Stimulated activated naive B cell treated with anti-CD40 and anti-IgM and Interleukin-4, amounts not matched to agents 10 μg/mL and 1 μg/mL and 100 μg/mL, for 72 hours (primary cell): ENCODE data around the gene DNMT3L.
"Not testable (repeated sequence)": the region's sequence is repeated elsewhere in the genome, so short reads cannot be mapped to it uniquely, and the experiment has no call there.

Experiments used
- ATAC-seq, 2 donors: fragments of 150-1000 bp; cut with Tn5 transposase; replicated peaks; 2 replicates each; pipeline ENCODE4 v1.10.0; 2021; ENCODE audit warnings: moderate library complexity in 1 of 2
- DNase-seq: peaks from one replicate; pipeline ENCODE4 v3.0.0; 2021
- H3K27ac Mint-ChIP-seq: one replicate; pipeline ENCODE4 v1.8.0; 2022; ENCODE audit warnings: mild to moderate bottlenecking, mixed read lengths
- H3K27me3 Mint-ChIP-seq, 2 donors: one replicate each; pipeline ENCODE4 v1.8.0; 2022; ENCODE audit warnings: mixed read lengths in 2 of 2
- H3K36me3 Mint-ChIP-seq, 2 donors: one replicate each; pipeline ENCODE4 v1.8.0; 2022; ENCODE audit warnings: mixed read lengths in 2 of 2, mild to moderate bottlenecking in 1 of 2
- H3K4me1 Mint-ChIP-seq, 2 donors: one replicate each; pipeline ENCODE4 v1.8.0; 2022; ENCODE audit warnings: mixed read lengths in 2 of 2, mild to moderate bottlenecking in 1 of 2
- H3K4me3 Mint-ChIP-seq, 2 donors: one replicate each; pipeline ENCODE4 v1.8.0; 2022; ENCODE audit warnings: mild to moderate bottlenecking in 2 of 2, mixed read lengths in 2 of 2, moderate library complexity in 1 of 2
- H3K9me3 Mint-ChIP-seq, 2 donors: one replicate each; pipeline ENCODE4 v1.8.0; 2022; ENCODE audit warnings: mixed read lengths in 2 of 2, mild to moderate bottlenecking in 1 of 2

DNMT3L gene

GRCh38 chr21:44291078-44291935, 29.6 kb upstream of the DNMT3L start:
- H3K27me3 Mint-ChIP-seq = peaks cover 9 to 10% of the 10 kb centered on the region in 2 donors
- no peaks in the 10 kb centered on the region for H3K9me3 Mint-ChIP-seq
- H3K36me3 Mint-ChIP-seq = no peaks in the 10 kb centered on the region
- ATAC-seq = no peak
- no peak for DNase-seq
- peaks cover 30 to 50% of the 10 kb centered on the region in 2 donors for H3K4me1 Mint-ChIP-seq
- H3K27ac Mint-ChIP-seq = peak overlapping the region; percentile 37
- H3K4me3 Mint-ChIP-seq = no peak overlapping the region

- ATAC-seq (no peak), DNase-seq (no peak)
- Mint-ChIP-seq H3K27ac (peak overlapping the region; percentile 34), H3K9me3 (no peaks in the 10 kb centered on the region), H3K4me1 (peaks cover 25 to 42% of the 10 kb centered on the region in 2 donors), H3K36me3 (no peaks in the 10 kb centered on the region), H3K4me3 (peak overlapping the region in 1 of 2 donors; percentile 28), H3K27me3 (peaks cover 9 to 12% of the 10 kb centered on the region in 2 donors)
Observed at GRCh38 chr21:44290327-44291077, 28.8 kb upstream of the DNMT3L start.

GRCh38 chr21:44289381-44290010, 27.8 kb upstream of the DNMT3L start:
- H3K27ac Mint-ChIP-seq = no peak overlapping the region

GRCh38 chr21:44288251-44289110, 26.8 kb upstream of the DNMT3L start:
- Mint-ChIP-seq H3K27ac (no peak overlapping the region), H3K4me1 (peaks cover 23 to 40% of the 10 kb centered on the region in 2 donors), H3K36me3 (no peaks in the 10 kb centered on the region), H3K9me3 (no peaks in the 10 kb centered on the region), H3K27me3 (peaks cover 9 to 21% of the 10 kb centered on the region in 2 donors), H3K4me3 (no peak overlapping the region)
- DNase-seq (no peak), ATAC-seq (no peak)

More at GRCh38 chr21:44289381-44290010, 27.8 kb upstream of the DNMT3L start:
- Mint-ChIP-seq H3K27me3 (peaks cover 9 to 13% of the 10 kb centered on the region in 2 donors), H3K36me3 (no peaks in the 10 kb centered on the region), H3K9me3 (no peaks in the 10 kb centered on the region), H3K4me3 (no peak overlapping the region), H3K4me1 (peaks cover 17 to 33% of the 10 kb centered on the region in 2 donors)
- no peak for DNase-seq
- ATAC-seq = no peak

- peak in 1 of 2 donors; percentile 38 for ATAC-seq
- no peaks in the 10 kb centered on the region for H3K9me3 Mint-ChIP-seq
- DNase-seq = no peak
- H3K4me3 Mint-ChIP-seq = no peak overlapping the region
- peaks cover 30 to 33% of the 10 kb centered on the region in 2 donors for H3K4me1 Mint-ChIP-seq
- no peak overlapping the region for H3K27ac Mint-ChIP-seq
- peaks cover 9 to 21% of the 10 kb centered on the region in 2 donors for H3K27me3 Mint-ChIP-seq
- no peaks in the 10 kb centered on the region for H3K36me3 Mint-ChIP-seq
Observed at GRCh38 chr21:44286716-44287632, 25.3 kb upstream of the DNMT3L start.

- peaks cover 27 to 28% of the 10 kb centered on the region in 2 donors for H3K4me1 Mint-ChIP-seq
- ATAC-seq (no peak), DNase-seq (no peak)
- no peak overlapping the region for H3K27ac Mint-ChIP-seq
- no peak overlapping the region for H3K4me3 Mint-ChIP-seq
- H3K27me3 Mint-ChIP-seq = peaks cover 9 to 21% of the 10 kb centered on the region in 2 donors
- H3K9me3 Mint-ChIP-seq = no peaks in the 10 kb centered on the region
- no peaks in the 10 kb centered on the region for H3K36me3 Mint-ChIP-seq
Observed at GRCh38 chr21:44286086-44286715, 24.5 kb upstream of the DNMT3L start.

GRCh38 chr21:44285138-44285992, 23.7 kb upstream of the DNMT3L start, which contains the start of gene AIRE:
TSS of gene AIRE (plus strand) at chr21:44285876. CDS start at chr21:44286007, 131 bp downstream.
- H3K36me3 Mint-ChIP-seq = no peaks in the 10 kb centered on the region
- H3K9me3 Mint-ChIP-seq = no peaks in the 10 kb centered on the region
- peaks cover 9 to 21% of the 10 kb centered on the region in 2 donors for H3K27me3 Mint-ChIP-seq
- DNase-seq (no peak), ATAC-seq (peak in 1 of 2 donors; percentile 18)
- H3K4me3 Mint-ChIP-seq = no peak within 1 kb of the TSS
- no peak within 1 kb of the TSS for H3K27ac Mint-ChIP-seq
- H3K4me1 Mint-ChIP-seq = peaks cover 21 to 22% of the 10 kb centered on the region in 2 donors

- no peak for DNase-seq
- H3K27ac Mint-ChIP-seq = no peak overlapping the region
- H3K4me3 Mint-ChIP-seq = no peak overlapping the region
- H3K27me3 Mint-ChIP-seq = peaks cover 9 to 21% of the 10 kb centered on the region in 2 donors
- H3K36me3 Mint-ChIP-seq = no peaks in the 10 kb centered on the region
- no peaks in the 10 kb centered on the region for H3K9me3 Mint-ChIP-seq
- no peak for ATAC-seq
- peaks cover 22 to 24% of the 10 kb centered on the region in 2 donors for H3K4me1 Mint-ChIP-seq
Observed at GRCh38 chr21:44283948-44284347, 22.3 kb upstream of the DNMT3L start.

GRCh38 chr21:44283211-44283785, 21.6 kb upstream of the DNMT3L start:
- Mint-ChIP-seq H3K27me3 (peaks cover 8 to 21% of the 10 kb centered on the region in 2 donors), H3K4me1 (peaks cover 22 to 24% of the 10 kb centered on the region in 2 donors)
- not testable (repeated sequence) for H3K27ac Mint-ChIP-seq, DNase-seq, H3K36me3 Mint-ChIP-seq, ATAC-seq, H3K9me3 Mint-ChIP-seq, H3K4me3 Mint-ChIP-seq

- ATAC-seq (no peak), DNase-seq (no peak)
- Mint-ChIP-seq H3K9me3 (no peaks in the 10 kb centered on the region), H3K4me1 (peaks cover 20 to 22% of the 10 kb centered on the region in 2 donors), H3K4me3 (no peak overlapping the region), H3K27me3 (peaks cover 0 to 15% of the 10 kb centered on the region in 2 donors), H3K36me3 (no peaks in the 10 kb centered on the region), H3K27ac (no peak overlapping the region)
Observed at GRCh38 chr21:44282370-44282769, 20.7 kb upstream of the DNMT3L start.

- Mint-ChIP-seq H3K4me1 (peaks cover 20 to 22% of the 10 kb centered on the region in 2 donors), H3K27me3 (peaks cover 0 to 15% of the 10 kb centered on the region in 2 donors), H3K27ac (no peak overlapping the region), H3K9me3 (no peaks in the 10 kb centered on the region), H3K4me3 (no peak overlapping the region), H3K36me3 (no peaks in the 10 kb centered on the region)
- DNase-seq (no peak), ATAC-seq (no peak)
Observed at GRCh38 chr21:44281801-44282200, 20.1 kb upstream of the DNMT3L start.
